Measurements from ENCODE around the gene ARSK. TPM values are rescaled to one million over a fixed set of nuclear protein-coding genes. Genes with fewer than 3 reads are reported as not detected.

Gene ARSK
- total and polyA plus RNA-seq, 2 of the 13 experiments (the other 11 are each of a cell fraction or from before 2014, with no cell fraction given) = 7.9 TPM

GRCh38 chr5:95620870-95621838 lies 66.3 kb downstream of the ARSK start (continued):
- TF ChIP-seq EED (CRISPR knock-in tag; IDR thresholded peaks at IDR 0.05) = peak; percentile 85
- TF ChIP-seq ZNF547 (CRISPR knock-in tag; IDR thresholded peaks at IDR 0.05) = peak; percentile 80
- no peak for TF ChIP-seq PHB2 (IDR thresholded peaks at IDR 0.05; ENCODE audit: partially characterized antibody)
- TF ChIP-seq IRF2 (CRISPR knock-in tag; IDR thresholded peaks at IDR 0.05) = no peak
- no peak for TF ChIP-seq GPN1 (CRISPR knock-in tag; IDR thresholded peaks at IDR 0.05; ENCODE audit: borderline replicate concordance)
- TF ChIP-seq, protein P1, sequence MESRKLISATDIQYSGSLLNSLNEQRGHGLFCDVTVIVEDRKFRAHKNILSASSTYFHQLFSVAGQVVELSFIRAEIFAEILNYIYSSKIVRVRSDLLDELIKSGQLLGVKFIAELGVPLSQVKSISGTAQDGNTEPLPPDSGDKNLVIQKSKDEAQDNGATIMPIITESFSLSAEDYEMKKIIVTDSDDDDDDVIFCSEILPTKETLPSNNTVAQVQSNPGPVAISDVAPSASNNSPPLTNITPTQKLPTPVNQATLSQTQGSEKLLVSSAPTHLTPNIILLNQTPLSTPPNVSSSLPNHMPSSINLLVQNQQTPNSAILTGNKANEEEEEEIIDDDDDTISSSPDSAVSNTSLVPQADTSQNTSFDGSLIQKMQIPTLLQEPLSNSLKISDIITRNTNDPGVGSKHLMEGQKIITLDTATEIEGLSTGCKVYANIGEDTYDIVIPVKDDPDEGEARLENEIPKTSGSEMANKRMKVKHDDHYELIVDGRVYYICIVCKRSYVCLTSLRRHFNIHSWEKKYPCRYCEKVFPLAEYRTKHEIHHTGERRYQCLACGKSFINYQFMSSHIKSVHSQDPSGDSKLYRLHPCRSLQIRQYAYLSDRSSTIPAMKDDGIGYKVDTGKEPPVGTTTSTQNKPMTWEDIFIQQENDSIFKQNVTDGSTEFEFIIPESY (CRISPR knock-in tag; IDR thresholded peaks at IDR 0.05) = peak; percentile 79
- TF ChIP-seq ZNF891 (CRISPR knock-in tag; IDR thresholded peaks at IDR 0.05) = peak; percentile 59
- no peak for TF ChIP-seq ZNF883 (CRISPR knock-in tag; IDR thresholded peaks at IDR 0.05; ENCODE audit: not compliant biosample characterization)
- TF ChIP-seq KDM5B (CRISPR knock-in tag; IDR thresholded peaks at IDR 0.05; ENCODE audit: borderline replicate concordance) = peak; percentile 58; the same call in 1 of the 2 replicates
- TF ChIP-seq SP1 (IDR thresholded peaks at IDR 0.05) = no peak
- no peak for TF ChIP-seq SP1 (CRISPR knock-in tag; IDR thresholded peaks at IDR 0.05)
- peak in 1 of 2 experiments; percentile 47; a peak in 2 of 4 replicates for TF ChIP-seq HMGXB4 (CRISPR knock-in tag; IDR thresholded peaks at IDR 0.05; ENCODE audit: borderline replicate concordance in 1 of 2, low read depth in 1 of 2)
- TF ChIP-seq, protein P2, sequence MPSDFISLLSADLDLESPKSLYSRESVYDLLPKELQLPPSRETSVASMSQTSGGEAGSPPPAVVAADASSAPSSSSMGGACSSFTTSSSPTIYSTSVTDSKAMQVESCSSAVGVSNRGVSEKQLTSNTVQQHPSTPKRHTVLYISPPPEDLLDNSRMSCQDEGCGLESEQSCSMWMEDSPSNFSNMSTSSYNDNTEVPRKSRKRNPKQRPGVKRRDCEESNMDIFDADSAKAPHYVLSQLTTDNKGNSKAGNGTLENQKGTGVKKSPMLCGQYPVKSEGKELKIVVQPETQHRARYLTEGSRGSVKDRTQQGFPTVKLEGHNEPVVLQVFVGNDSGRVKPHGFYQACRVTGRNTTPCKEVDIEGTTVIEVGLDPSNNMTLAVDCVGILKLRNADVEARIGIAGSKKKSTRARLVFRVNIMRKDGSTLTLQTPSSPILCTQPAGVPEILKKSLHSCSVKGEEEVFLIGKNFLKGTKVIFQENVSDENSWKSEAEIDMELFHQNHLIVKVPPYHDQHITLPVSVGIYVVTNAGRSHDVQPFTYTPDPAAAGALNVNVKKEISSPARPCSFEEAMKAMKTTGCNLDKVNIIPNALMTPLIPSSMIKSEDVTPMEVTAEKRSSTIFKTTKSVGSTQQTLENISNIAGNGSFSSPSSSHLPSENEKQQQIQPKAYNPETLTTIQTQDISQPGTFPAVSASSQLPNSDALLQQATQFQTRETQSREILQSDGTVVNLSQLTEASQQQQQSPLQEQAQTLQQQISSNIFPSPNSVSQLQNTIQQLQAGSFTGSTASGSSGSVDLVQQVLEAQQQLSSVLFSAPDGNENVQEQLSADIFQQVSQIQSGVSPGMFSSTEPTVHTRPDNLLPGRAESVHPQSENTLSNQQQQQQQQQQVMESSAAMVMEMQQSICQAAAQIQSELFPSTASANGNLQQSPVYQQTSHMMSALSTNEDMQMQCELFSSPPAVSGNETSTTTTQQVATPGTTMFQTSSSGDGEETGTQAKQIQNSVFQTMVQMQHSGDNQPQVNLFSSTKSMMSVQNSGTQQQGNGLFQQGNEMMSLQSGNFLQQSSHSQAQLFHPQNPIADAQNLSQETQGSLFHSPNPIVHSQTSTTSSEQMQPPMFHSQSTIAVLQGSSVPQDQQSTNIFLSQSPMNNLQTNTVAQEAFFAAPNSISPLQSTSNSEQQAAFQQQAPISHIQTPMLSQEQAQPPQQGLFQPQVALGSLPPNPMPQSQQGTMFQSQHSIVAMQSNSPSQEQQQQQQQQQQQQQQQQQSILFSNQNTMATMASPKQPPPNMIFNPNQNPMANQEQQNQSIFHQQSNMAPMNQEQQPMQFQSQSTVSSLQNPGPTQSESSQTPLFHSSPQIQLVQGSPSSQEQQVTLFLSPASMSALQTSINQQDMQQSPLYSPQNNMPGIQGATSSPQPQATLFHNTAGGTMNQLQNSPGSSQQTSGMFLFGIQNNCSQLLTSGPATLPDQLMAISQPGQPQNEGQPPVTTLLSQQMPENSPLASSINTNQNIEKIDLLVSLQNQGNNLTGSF (CRISPR knock-in tag; IDR thresholded peaks at IDR 0.05) = peak; percentile 41; the same call in 1 of the 2 replicates

All from HepG2 (cell line).